ENCODE measurements around the gene ARID3A.
"Not testable (repeated sequence)": the region's sequence is repeated elsewhere in the genome, so short reads cannot be mapped to it uniquely, and the experiment has no call there.

ARID3A gene, protein sequence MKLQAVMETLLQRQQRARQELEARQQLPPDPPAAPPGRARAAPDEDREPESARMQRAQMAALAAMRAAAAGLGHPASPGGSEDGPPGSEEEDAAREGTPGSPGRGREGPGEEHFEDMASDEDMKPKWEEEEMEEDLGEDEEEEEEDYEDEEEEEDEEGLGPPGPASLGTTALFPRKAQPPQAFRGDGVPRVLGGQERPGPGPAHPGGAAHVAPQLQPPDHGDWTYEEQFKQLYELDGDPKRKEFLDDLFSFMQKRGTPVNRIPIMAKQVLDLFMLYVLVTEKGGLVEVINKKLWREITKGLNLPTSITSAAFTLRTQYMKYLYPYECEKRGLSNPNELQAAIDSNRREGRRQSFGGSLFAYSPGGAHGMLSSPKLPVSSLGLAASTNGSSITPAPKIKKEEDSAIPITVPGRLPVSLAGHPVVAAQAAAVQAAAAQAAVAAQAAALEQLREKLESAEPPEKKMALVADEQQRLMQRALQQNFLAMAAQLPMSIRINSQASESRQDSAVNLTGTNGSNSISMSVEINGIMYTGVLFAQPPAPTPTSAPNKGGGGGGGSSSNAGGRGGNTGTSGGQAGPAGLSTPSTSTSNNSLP

GRCh38 chr19:925526-926322 is at the start of gene ARID3A:
Gene ARID3A (plus strand): TSS chr19:926035. CDS start chr19:929529, 3,494 bp downstream.
- peak; percentile 84 for DNase-seq

GRCh38 chr19:876089-876488 is 49.7 kb upstream of the ARID3A start:
- no peak for DNase-seq

- no peak for DNase-seq
Measured at GRCh38 chr19:876780-877314, 49.0 kb upstream of the ARID3A start.

DNA sequence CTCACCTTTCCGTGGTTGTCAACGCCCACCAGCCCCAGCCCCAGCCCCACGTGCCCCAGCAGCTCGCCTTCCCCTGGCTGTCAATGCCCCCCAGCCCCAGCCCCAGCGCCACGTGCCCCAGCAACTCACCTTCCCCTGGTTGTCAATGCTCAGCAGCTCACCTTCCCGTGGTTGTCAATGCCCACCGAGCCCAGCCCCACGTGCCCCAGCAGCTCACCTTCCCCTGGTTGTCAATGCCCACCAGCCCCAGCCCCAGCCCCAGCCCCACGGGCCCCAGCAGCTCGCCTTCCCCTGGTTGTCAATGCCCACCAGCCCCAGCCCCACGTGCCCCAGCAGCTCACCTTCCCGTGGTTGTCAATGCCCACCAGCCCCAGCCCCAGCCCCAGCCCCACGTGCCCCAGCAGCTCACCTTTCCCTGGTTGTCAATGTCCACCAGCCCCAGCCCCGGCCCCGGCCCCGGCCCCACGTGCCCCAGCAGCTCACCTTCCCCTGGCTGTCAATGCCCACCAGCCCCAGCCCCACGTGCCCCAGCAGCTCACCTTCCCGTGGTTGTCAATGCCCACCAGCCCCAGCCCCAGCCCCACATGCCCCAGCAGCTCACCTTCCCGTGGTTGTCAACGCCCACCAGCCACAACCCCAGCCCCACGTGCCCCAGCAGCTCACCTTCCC is 47.7 kb upstream of the ARID3A start:
- DNase-seq: not testable (repeated sequence)

GRCh38 chr19:878751-879561 is 46.9 kb upstream of the ARID3A start:
- DNase-seq: not testable (repeated sequence)

DNA sequence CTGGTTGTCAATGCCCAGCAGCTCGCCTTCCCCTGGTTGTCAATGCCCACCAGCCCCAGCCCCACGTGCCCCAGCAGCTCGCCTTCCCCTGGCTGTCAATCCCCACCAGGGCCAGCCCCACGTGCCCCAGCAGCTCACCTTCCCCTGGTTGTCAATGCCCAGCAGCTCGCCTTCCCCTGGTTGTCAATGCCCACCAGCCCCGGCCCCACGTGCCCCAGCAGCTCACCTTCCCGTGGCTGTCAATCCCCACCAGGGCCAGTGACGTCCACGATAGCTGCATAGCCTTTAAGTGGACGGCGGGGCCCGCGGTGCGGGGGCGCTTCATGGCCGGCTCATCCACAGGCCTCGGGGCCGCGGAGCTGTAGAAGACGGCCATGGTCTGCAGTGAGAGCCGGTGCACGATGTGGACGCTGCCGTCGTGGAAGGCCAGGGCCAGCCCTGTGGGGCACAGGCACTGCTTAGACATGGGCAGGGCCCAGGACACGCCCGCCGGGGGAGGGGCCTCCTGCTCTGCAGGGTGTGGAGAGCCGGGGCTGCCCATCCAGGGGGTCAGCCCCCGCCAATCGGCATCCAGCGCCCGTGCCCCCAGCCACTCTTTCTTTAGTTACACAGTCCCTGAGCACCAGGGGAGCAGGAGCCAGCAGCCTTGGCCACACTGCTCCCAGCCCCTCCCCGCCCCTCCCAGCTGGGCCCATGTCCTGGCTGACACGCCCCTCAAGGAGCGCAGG is 46.0 kb upstream of the ARID3A start:
- DNase-seq: no peak

GRCh38 chr19:881385-882071 is 44.3 kb upstream of the ARID3A start:
- no peak for DNase-seq

- no peak for DNase-seq
Measured at GRCh38 chr19:882871-883497, 42.9 kb upstream of the ARID3A start.

DNA sequence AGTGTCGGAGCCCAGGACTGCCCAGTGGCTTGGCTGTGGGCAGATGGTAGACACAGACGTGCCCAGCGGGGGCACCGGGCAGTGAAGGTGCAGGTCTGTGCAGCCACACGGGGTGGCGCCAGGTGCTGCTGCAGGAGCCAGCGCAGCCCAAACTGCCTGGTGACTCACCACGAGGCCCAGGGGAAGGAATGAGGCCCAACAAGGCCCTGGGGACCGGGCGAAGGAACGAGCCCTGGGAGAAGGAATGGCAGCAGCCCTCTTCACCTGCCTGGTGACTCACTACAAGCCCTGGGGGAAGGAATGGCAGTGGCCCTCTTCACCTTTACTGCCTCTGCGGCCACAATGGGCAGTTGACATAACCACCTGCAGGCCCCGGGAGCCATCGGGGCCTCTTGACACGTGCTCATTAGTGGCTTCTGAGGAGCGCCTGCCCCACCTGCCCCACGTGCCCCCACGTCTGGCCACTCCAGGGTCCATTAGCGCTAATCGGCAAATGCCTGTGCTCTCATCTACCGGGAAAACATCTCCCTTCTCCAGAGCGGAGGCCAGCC is 42.1 kb upstream of the ARID3A start:
- DNase-seq: no peak

DNA sequence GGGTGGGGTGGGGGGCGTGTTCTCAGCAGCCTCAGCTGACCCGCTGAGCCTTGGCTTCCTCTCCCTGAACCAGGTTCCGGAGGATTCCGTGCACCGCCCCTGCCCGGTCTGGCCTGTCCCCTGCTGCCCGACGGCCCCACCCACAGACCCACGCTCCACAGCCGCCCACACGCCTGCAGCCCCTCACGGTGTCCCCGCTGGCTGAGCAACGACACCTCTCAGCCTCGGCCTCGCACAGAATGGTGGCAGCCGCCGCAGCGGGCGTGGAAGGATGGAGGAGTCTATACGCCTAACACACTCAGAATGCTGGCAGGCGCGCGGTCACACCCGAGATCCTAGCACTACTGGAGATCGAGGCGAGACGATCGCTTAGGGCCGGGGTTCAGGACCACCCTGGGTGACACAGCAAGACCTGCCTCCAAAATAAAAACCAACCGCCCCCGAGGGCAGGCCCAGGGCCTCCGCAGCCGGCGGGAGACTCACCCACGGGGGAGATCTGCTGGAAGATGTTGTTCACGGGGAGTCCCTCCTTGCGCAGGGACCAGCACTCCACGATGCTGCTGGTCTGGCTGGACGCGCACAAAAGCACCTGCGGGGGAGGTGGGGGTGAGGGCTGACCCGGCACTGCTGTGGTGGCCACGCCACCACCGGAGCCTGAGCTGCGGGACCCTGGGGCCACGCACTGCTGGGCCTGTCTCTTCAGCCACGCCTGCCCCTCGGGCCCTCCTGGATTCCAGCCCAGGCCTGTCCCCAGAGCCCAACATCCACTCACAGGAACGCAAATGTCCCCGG is 41.2 kb upstream of the ARID3A start:
- no peak for DNase-seq

DNA sequence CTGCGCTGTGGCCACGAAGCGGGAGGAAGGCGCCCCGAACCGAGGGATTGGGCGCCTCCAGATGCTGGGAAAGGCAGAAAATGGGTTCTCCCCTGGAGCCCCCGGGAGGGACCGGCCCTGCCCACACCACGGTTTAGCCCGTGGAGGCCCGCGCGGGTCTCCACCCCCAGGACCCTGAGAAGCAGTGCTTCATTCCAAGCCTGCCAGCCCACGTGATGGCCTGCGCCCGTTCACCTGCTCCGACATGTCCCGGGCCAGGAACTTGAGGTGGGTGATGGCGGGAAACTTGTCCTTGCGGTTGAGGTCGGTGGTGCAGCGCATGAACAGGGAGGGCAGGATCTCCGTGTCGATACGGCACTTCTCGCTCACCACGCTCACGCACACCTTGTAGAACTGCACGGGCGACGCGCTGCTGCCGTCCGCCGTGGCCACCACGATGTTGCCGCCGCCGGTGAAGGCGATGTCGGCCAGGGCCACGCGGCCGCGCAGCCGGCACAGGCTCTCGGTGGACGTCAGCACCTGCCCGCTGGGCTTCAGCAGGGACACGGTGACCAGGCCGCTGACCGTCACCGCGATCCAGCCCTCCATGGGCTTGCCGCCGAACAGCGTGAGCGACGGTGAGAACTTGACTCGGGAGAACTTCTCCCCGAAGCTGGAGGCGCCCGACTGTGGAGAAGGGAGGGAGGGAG is 40.2 kb upstream of the ARID3A start:
- DNase-seq: no peak

- peak; percentile 62 for DNase-seq
Measured at GRCh38 chr19:887072-887471, 38.8 kb upstream of the ARID3A start.

DNA sequence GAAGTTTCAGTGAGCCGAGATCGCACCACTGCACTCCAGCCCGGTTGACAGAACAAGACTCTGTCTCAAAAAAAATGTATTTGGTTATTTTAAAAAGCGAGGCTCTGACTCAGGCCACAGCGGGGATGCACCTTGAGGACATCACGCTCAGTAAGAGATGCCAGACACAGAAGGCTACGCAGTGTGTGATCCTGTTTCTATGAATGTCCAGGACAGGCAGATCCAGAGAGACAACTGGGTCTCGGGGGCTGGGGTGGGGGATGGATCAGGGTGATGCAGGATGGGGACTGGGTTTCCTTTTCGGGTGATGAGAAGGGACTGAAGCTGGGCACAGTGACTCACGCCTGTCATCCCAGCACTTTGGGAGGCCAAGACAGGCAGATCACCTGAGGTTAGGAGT is 38.2 kb upstream of the ARID3A start:
- no peak for DNase-seq

- no peak for DNase-seq
Measured at GRCh38 chr19:888581-889385, 37.1 kb upstream of the ARID3A start.

DNA sequence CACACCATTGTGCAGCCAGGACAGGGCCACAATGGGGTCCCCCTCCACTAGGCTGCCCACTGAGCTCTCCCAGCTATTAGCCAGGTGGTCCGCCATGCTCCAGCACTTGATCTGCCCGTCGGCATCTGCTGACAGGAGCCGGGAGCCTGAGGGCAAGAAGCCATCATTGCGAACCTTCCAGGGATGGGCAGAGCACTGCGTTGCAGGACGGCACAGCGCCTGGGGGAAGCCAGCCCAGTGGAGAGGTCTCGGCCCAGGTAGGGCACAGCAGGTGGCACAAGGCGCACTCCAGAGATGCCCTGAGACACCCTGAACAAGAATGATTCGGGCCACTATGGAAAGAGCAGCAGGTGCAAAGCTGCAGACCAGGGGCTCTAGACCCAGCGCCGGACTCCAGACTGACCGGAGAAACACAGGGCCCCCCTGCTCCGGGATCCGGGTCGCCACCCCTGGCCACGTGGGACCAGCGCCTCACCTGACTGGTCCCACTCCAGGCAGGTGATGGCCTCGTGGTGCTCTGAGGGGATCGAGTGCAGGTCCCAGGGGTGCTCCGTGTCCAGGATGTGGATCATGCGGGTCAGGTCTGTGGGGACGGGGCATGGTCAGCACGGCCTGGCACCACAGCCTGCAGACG is 36.1 kb upstream of the ARID3A start:
- no peak for DNase-seq

- DNase-seq: no peak
Measured at GRCh38 chr19:890831-891230, 35.0 kb upstream of the ARID3A start.

All from fibroblast of upper back skin (primary cell).